ENCODE measurements around the gene NEUROD2. TPM values are rescaled to one million over a fixed set of nuclear protein-coding genes. Genes with fewer than 3 reads are reported as not detected.

NEUROD2 gene
- total and polyA plus RNA-seq, 2 of the 13 experiments (the other 11 are each of a cell fraction or from before 2014, with no cell fraction given): not detected

DNA sequence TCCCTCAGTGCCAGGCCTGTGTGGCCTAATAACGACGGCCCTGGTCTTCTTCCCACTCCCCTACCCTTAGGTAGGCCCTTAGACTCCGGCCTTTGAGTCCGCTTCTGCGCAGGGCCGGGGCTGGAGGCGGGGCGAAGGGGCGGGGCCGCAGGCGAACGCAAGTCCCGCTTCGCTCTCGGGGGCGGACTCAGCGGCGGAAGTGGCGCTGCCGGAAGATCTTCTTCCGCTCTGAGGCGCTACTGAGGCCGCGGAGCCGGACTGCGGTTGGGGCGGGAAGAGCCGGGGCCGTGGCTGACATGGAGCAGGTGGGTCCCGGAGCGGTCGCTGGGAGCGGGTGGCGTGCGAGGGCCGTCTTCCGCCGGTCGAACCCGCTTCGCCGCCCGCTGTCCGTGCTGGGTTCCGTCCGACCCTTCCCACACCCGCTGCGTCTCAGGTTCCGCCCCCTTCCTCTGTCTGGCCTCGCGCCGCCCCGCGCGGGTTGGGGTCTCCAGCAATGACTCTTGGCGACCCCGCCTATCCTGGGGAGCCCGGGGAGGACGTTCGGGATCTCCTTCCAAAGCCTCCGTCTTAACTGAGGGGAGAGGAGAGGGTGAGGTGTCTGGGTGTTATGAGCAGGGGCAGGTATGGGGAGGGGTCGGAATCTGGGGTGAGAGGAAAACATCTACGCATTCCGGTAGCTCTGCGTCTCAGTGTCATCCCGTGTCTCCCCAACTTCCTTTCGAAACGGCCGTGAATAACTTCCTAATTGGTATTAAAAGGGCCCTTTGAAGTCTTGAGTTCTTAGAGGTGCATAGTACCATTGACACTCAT is 29.4 kb upstream of the NEUROD2 start, which contains the start of gene STARD3 (continued):
- TF ChIP-seq, protein P1, sequence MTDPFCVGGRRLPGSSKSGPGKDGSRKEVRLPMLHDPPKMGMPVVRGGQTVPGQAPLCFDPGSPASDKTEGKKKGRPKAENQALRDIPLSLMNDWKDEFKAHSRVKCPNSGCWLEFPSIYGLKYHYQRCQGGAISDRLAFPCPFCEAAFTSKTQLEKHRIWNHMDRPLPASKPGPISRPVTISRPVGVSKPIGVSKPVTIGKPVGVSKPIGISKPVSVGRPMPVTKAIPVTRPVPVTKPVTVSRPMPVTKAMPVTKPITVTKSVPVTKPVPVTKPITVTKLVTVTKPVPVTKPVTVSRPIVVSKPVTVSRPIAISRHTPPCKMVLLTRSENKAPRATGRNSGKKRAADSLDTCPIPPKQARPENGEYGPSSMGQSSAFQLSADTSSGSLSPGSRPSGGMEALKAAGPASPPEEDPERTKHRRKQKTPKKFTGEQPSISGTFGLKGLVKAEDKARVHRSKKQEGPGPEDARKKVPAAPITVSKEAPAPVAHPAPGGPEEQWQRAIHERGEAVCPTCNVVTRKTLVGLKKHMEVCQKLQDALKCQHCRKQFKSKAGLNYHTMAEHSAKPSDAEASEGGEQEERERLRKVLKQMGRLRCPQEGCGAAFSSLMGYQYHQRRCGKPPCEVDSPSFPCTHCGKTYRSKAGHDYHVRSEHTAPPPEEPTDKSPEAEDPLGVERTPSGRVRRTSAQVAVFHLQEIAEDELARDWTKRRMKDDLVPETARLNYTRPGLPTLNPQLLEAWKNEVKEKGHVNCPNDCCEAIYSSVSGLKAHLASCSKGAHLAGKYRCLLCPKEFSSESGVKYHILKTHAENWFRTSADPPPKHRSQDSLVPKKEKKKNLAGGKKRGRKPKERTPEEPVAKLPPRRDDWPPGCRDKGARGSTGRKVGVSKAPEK (CRISPR knock-in tag; IDR thresholded peaks at IDR 0.05; ENCODE audit: borderline replicate concordance): no peak
- no peak for TF ChIP-seq ZNF3 (CRISPR knock-in tag; IDR thresholded peaks at IDR 0.05)
- TF ChIP-seq MEIS1 (CRISPR knock-in tag; IDR thresholded peaks at IDR 0.05; ENCODE audit: borderline replicate concordance): peak; percentile 76; the same call in 1 of the 2 replicates
- no peak for TF ChIP-seq EHMT2 (IDR thresholded peaks at IDR 0.05; ENCODE audit: borderline replicate concordance, low read depth, low read length)
- TF ChIP-seq MXD4 (CRISPR knock-in tag; IDR thresholded peaks at IDR 0.05): peak; percentile 75; the same call in 1 of the 2 replicates
- TF ChIP-seq ZFP90 (CRISPR knock-in tag; IDR thresholded peaks at IDR 0.05; ENCODE audit: borderline replicate concordance): peak; percentile 83; the same call in 1 of the 2 replicates
- TF ChIP-seq ZNF660 (CRISPR knock-in tag; IDR thresholded peaks at IDR 0.05; ENCODE audit: borderline replicate concordance, low read depth): peak; percentile 87; the same call in 1 of the 2 replicates
- TF ChIP-seq, protein P2, sequence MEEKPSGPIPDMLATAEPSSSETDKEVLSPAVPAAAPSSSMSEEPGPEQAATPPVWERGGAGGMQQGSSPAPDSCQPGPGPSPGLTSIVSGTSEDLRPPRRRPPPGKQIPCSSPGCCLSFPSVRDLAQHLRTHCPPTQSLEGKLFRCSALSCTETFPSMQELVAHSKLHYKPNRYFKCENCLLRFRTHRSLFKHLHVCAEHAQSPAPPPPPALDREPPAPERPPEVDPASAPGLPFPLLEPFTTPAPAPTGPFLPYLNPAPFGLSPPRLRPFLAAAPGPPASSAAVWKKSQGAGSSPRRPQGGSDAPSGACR (CRISPR knock-in tag; IDR thresholded peaks at IDR 0.05): peak; percentile 91
- 0 out of 2 replicates have a peak, but pooled peaks have one; percentile 27 for TF ChIP-seq ZNF224 (CRISPR knock-in tag; IDR thresholded peaks at IDR 0.05)
- TF ChIP-seq ZNF256 (CRISPR knock-in tag; conservative IDR thresholded peaks at IDR 0.05): no peak
- TF ChIP-seq REL (CRISPR knock-in tag; conservative IDR thresholded peaks at IDR 0.05): no peak
- TF ChIP-seq ZNF441 (CRISPR knock-in tag; IDR thresholded peaks at IDR 0.05; ENCODE audit: borderline replicate concordance): peak; percentile 30; the same call in 1 of the 2 replicates
- no peak; the same call in 1 of the 2 replicates for TF ChIP-seq EED (CRISPR knock-in tag; IDR thresholded peaks at IDR 0.05)
- 0 out of 2 replicates have a peak, but pooled peaks have one; percentile 74 for TF ChIP-seq CC2D1A (CRISPR knock-in tag; IDR thresholded peaks at IDR 0.05)
- TF ChIP-seq MZF1 (CRISPR knock-in tag; IDR thresholded peaks at IDR 0.05; ENCODE audit: borderline replicate concordance): no peak
- TF ChIP-seq RAD51 (IDR thresholded peaks at IDR 0.05; ENCODE audit: borderline replicate concordance): no peak
- TF ChIP-seq ZNF180 (CRISPR knock-in tag; IDR thresholded peaks at IDR 0.05; ENCODE audit: borderline replicate concordance, low read depth): no peak
- 0 out of 2 replicates have a peak, but pooled peaks have one; percentile 69 for TF ChIP-seq WIZ (CRISPR knock-in tag; IDR thresholded peaks at IDR 0.05)
- peak; percentile 59 for TF ChIP-seq BCL6 (CRISPR knock-in tag; IDR thresholded peaks at IDR 0.05)
- no peak; the same call in 1 of the 2 replicates for TF ChIP-seq ZNF292 (CRISPR knock-in tag; IDR thresholded peaks at IDR 0.05; ENCODE audit: borderline replicate concordance, low read depth)
- no peak for TF ChIP-seq ZKSCAN1 (IDR thresholded peaks at IDR 0.05; ENCODE audit: low read length)
- TF ChIP-seq RBFOX2 (IDR thresholded peaks at IDR 0.05; ENCODE audit: low read depth, low read length): peak; percentile 95
- TF ChIP-seq, protein P3, sequence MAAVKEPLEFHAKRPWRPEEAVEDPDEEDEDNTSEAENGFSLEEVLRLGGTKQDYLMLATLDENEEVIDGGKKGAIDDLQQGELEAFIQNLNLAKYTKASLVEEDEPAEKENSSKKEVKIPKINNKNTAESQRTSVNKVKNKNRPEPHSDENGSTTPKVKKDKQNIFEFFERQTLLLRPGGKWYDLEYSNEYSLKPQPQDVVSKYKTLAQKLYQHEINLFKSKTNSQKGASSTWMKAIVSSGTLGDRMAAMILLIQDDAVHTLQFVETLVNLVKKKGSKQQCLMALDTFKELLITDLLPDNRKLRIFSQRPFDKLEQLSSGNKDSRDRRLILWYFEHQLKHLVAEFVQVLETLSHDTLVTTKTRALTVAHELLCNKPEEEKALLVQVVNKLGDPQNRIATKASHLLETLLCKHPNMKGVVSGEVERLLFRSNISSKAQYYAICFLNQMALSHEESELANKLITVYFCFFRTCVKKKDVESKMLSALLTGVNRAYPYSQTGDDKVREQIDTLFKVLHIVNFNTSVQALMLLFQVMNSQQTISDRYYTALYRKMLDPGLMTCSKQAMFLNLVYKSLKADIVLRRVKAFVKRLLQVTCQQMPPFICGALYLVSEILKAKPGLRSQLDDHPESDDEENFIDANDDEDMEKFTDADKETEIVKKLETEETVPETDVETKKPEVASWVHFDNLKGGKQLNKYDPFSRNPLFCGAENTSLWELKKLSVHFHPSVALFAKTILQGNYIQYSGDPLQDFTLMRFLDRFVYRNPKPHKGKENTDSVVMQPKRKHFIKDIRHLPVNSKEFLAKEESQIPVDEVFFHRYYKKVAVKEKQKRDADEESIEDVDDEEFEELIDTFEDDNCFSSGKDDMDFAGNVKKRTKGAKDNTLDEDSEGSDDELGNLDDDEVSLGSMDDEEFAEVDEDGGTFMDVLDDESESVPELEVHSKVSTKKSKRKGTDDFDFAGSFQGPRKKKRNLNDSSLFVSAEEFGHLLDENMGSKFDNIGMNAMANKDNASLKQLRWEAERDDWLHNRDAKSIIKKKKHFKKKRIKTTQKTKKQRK (IDR thresholded peaks at IDR 0.05; ENCODE audit: low read length): no peak

All from HepG2 (cell line).